ENCODE data around the gene RASSF9.

Gene RASSF9

GRCh38 chr12:85821206-85821605 is 15.0 kb downstream of the RASSF9 start:
- DNase-seq = no peak

- DNase-seq = no peak
Observed at GRCh38 chr12:85820101-85820500, 16.1 kb downstream of the RASSF9 start.

GRCh38 chr12:85814741-85815140 is 21.5 kb downstream of the RASSF9 start:
- no peak for DNase-seq

GRCh38 chr12:85814071-85814470 is 22.1 kb downstream of the RASSF9 start:
- no peak for DNase-seq

GRCh38 chr12:85809500-85809899 is 26.7 kb downstream of the RASSF9 start:
- DNase-seq = no peak

- DNase-seq = no peak
Observed at GRCh38 chr12:85807730-85808129, 28.5 kb downstream of the RASSF9 start.

- DNase-seq = no peak
Observed at GRCh38 chr12:85805654-85806053, 30.6 kb downstream of the RASSF9 start.

GRCh38 chr12:85804663-85805062 is 31.5 kb downstream of the RASSF9 start:
- no peak for DNase-seq

GRCh38 chr12:85803923-85804322 is 32.3 kb downstream of the RASSF9 start:
- DNase-seq = no peak

- DNase-seq = no peak
Observed at GRCh38 chr12:85803231-85803630, 33.0 kb downstream of the RASSF9 start.

- DNase-seq = no peak
Observed at GRCh38 chr12:85798122-85798521, 38.1 kb downstream of the RASSF9 start.

- no peak for DNase-seq
Observed at GRCh38 chr12:85796001-85796400, 40.2 kb downstream of the RASSF9 start.

GRCh38 chr12:85794531-85794930 is 41.7 kb downstream of the RASSF9 start:
- no peak for DNase-seq

- DNase-seq = no peak
Observed at GRCh38 chr12:85784096-85784720, 52.0 kb downstream of the RASSF9 start.

GRCh38 chr12:85782711-85783110 is 53.5 kb downstream of the RASSF9 start:
- DNase-seq = no peak

GRCh38 chr12:85781766-85782165 is 54.4 kb downstream of the RASSF9 start:
- DNase-seq = no peak

GRCh38 chr12:85779768-85780167 is 56.4 kb downstream of the RASSF9 start:
- DNase-seq = no peak

- no peak for DNase-seq
Observed at GRCh38 chr12:85775091-85775490, 61.1 kb downstream of the RASSF9 start.

GRCh38 chr12:85765453-85765869 is 70.7 kb downstream of the RASSF9 start:
- no peak for DNase-seq

GRCh38 chr12:85759623-85760022 is 76.6 kb downstream of the RASSF9 start:
- no peak for DNase-seq

GRCh38 chr12:85759091-85759490 is 77.1 kb downstream of the RASSF9 start:
- DNase-seq = no peak

GRCh38 chr12:85755760-85756159 is 80.4 kb downstream of the RASSF9 start:
- DNase-seq = no peak

Measured in SW 1271 (cell line).